HG03039 (cell line): ENCODE measurements around the gene GJA8.
"Not testable (repeated sequence)": the region's sequence is repeated elsewhere in the genome, so short reads cannot be mapped to it uniquely, and the experiment has no call there.

Experiments used
- ATAC-seq: cut with Tn5 transposase; IDR thresholded peaks from one replicate; pipeline ENCODE4 v1.9.1; 2021; ENCODE audit warnings: mild to moderate bottlenecking, moderate library complexity; ENCODE audit not compliant: unreplicated experiment

Gene GJA8

GRCh38 chr1:147902253-147902845 lies at the start of gene GJA8:
GJA8 (plus strand) TSS chr1:147902795; CDS start chr1:147907956, 5,161 bp downstream.
- ATAC-seq: no peak

- no peak for ATAC-seq
These were observed 49.2 kb upstream of the GJA8 start for GRCh38 chr1:147853391-147853790.

DNA sequence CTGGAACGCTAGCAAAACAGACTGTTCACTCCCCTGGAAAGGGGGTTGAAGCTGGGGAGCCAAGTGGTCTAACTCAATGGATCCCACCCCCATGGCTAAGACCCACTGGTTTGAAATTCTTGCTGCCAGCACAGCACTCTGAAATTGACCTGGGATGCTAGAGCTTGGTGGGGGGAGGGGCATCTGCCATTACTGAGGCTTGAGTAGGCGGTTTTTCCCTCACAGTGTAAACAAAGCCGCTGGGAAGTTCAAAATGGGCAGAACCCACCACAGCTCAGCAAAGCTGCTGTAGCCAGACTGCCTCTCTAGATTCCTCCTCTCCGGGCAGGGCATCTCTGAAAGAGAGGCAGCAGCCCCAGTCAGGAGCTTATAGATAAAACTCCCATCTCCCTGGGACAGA lies 47.6 kb upstream of the GJA8 start:
- ATAC-seq: not testable (repeated sequence)

DNA sequence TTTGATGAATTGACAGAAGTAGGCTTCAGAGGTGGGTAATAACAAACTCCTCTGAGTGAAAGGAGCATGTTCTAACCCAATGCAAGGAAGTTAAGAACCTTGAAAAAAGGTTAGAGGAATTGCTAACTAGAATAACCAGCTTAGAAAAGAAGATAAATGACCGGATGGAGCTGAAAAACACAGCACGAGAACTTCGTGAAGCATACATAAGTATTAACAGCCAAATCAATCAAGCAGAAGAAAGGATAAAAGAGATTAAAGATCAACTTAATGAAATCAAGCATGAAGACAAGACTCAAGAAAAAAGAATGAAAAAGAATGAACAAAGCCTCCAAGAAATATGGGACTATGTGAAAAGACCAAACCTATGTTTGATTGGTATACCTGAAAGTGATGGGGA lies 46.6 kb upstream of the GJA8 start:
- not testable (repeated sequence) for ATAC-seq

DNA sequence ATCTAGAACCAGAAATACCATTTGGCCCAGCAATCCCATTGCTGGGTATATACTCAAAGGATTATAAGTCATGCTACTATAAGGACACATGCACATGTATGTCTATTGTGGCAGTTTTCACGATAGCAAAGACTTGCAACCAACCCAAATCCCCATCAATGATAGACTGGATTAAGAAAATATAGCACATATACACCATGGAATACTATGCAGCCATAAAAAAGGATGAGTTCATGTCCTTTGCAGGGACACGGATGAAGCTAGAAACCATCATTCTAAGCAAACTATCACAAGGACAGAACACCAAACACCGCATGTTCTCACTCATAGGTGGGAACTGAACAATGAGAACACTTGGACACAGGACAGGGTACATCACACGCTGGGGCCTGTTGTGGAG lies 35.4 kb upstream of the GJA8 start:
- ATAC-seq: not testable (repeated sequence)

- no peak for ATAC-seq
These were observed 24.6 kb upstream of the GJA8 start for GRCh38 chr1:147878022-147878421.

DNA sequence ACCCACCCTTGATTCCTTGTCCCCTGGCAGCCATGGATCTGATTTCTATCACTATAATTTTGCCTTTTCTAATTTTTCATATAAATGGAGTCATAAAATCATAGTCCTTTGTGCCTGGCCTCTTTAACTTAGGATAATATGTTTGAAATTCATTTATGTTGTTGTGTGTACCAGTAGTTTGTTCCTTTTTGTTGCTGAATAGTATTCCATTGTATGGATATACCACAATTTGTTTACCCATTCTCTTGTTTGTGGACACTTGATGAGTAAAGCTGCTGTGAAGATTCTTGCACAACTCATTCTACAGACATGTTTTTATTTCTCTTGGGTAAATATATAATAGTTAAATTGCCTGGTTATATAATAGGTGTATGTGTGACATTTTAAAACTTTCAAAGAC lies 22.7 kb upstream of the GJA8 start:
- no peak for ATAC-seq

- ATAC-seq: no peak
These were observed 20.1 kb upstream of the GJA8 start for GRCh38 chr1:147882535-147882934.

GRCh38 chr1:147890177-147890790 lies 12.3 kb upstream of the GJA8 start:
- ATAC-seq: no peak

GRCh38 chr1:147891088-147891487 lies 11.5 kb upstream of the GJA8 start:
- no peak for ATAC-seq

DNA sequence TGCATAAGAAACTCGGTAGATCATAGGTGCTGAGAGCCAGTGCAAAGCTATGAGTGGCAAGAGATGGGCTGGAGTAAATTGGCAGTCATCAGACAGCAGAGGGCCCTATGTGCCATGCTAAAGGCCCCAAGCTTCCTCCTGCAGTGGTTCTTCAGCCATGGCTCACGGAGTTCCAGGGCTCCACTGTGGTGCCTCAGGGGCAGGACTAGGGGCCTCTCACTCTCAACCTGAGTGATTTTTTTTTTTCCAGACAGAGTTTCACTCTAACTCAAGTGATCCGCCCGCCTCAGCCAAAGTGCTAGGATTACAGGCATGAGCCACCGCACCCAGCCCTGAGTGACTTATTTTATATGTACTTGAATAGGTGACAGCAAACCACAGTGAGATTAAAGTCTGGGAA lies 10.4 kb upstream of the GJA8 start:
- no peak for ATAC-seq

GRCh38 chr1:147892731-147893214 lies 9.8 kb upstream of the GJA8 start:
- ATAC-seq: no peak

DNA sequence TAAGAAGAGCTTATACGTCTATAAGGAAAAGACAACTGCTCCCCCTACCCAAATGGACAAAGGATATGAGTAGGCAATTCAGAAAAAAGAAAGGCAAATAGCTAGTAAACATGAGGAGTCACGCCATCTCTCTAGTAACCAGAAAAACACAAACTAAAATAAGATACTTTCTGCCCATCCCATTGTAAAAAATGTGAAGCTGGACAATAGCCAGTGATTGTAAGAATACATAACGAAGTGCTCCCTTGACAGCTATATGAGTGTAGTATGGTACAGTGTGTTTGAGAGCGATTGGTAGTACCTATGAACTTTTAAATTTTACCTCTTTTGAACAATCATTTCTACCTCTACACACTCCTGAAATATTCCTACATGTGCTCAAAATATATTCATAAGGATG lies 7.5 kb upstream of the GJA8 start:
- no peak for ATAC-seq

GRCh38 chr1:147897029-147897752 lies 5.4 kb upstream of the GJA8 start:
- no peak for ATAC-seq

DNA sequence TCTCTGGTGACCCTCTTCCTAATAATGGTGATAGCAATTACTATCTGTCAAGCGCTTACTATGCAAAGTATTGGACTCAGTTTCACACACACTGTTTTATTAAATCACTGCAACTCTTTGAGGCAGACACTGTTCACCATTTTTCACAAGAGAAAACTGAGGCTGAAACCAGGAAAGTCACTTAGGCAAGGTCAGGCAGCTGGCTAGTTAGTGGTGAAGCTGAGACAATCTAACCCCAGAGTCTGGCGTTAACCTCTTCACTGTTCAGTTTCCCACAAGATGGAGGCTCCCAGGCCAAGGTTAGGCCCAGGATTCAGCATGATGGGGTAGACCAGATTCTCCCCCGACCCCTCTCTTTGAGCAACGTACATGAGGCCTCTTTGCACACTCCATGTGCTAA lies 4.8 kb upstream of the GJA8 start:
- no peak for ATAC-seq

DNA sequence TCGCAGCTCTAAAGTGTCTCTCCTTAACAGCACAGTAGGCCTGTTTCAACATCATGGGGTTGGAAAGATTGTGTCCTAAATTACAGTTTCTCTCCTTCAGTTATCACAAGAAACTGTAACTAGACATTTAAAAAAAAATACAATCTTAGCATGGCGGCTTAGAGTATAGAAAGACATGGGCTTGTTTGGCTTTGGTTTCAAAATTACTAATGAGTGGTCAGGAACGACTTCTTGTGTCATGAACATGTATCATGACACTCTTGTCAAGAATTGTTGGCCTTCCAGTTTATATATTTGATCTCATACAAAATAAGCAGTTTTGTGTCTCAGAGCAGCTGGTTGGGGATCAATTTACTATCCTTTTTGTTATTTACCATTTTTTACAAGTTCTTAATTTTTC lies 2.1 kb downstream of the GJA8 start:
- ATAC-seq: no peak

DNA sequence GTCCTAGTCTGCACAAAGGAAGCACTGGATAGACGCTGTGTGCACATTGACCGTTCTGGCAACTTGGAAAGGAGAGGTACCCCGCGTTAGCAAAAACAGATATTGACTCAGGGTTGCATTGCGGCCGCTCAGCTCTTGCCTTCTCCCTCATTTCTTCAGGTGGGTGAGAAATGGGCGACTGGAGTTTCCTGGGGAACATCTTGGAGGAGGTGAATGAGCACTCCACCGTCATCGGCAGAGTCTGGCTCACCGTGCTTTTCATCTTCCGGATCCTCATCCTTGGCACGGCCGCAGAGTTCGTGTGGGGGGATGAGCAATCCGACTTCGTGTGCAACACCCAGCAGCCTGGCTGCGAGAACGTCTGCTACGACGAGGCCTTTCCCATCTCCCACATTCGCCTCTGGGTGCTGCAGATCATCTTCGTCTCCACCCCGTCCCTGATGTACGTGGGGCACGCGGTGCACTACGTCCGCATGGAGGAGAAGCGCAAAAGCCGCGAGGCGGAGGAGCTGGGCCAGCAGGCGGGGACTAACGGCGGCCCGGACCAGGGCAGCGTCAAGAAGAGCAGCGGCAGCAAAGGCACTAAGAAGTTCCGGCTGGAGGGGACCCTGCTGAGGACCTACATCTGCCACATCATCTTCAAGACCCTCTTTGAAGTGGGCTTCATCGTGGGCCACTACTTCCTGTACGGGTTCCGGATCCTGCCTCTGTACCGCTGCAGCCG lies 5.4 kb downstream of the GJA8 start:
- no peak for ATAC-seq

GRCh38 chr1:147912553-147912952 lies 10.0 kb downstream of the GJA8 start:
- no peak for ATAC-seq

GRCh38 chr1:147913362-147913942 lies 10.9 kb downstream of the GJA8 start:
- no peak for ATAC-seq

GRCh38 chr1:147919896-147920295 lies 17.3 kb downstream of the GJA8 start:
- ATAC-seq: no peak

- ATAC-seq: no peak
These were observed 22.2 kb downstream of the GJA8 start for GRCh38 chr1:147924813-147925212.
